Retinal pigment epithelial cell (primary cell): ENCODE measurements around the gene TIMM10.

Source experiments
- DNase-seq: peaks from one replicate; pipeline ENCODE4 v3.0.0-alpha.2; 2010; ENCODE audit warnings: low read depth
- H3K4me3 ChIP-seq: 2 replicates; pipeline ENCODE4 v1.5.1; 2011; ENCODE audit warnings: mild to moderate bottlenecking, low read length, control low read depth, moderate library complexity
- CTCF ChIP-seq: conservative IDR thresholded peaks from 2 replicates; pipeline ENCODE4 v1.5.1; 2011; ENCODE audit warnings: low read depth, low read length, control low read depth, inconsistent platforms

Gene TIMM10

GRCh38 chr11:57530596-57531507 lies at the start of gene TIMM10:
TIMM10 (minus strand) TSS chr11:57530754; CDS start chr11:57530189, 565 bp downstream.
- no peak for TF ChIP-seq CTCF
- peak; percentile 88 for DNase-seq
- H3K4me3 ChIP-seq: peak within 1 kb of the TSS; percentile 97

GRCh38 chr11:57574061-57574460 lies 43.5 kb upstream of the TIMM10 start:
- H3K4me3 ChIP-seq: no peak overlapping the region
- no peak for TF ChIP-seq CTCF
- no peak for DNase-seq

GRCh38 chr11:57571606-57572005 lies 41.1 kb upstream of the TIMM10 start:
- no peak for DNase-seq
- H3K4me3 ChIP-seq: no peak overlapping the region
- TF ChIP-seq CTCF: no peak

- peak; percentile 97 for TF ChIP-seq CTCF
- peak overlapping the region; percentile 70 for H3K4me3 ChIP-seq
- DNase-seq: no peak
Measured at GRCh38 chr11:57568330-57568766, 37.8 kb upstream of the TIMM10 start.

- no peak for DNase-seq
- H3K4me3 ChIP-seq: peak within 1 kb of the TSS; percentile 70
- peak; percentile 16 for TF ChIP-seq CTCF
Measured at GRCh38 chr11:57567515-57568329, 37.2 kb upstream of the TIMM10 start, which contains the start of gene UBE2L6. UBE2L6 (minus strand) TSS chr11:57567672; CDS start chr11:57567611, 61 bp downstream.

GRCh38 chr11:57566905-57567514 lies 36.5 kb upstream of the TIMM10 start:
- no peak for TF ChIP-seq CTCF
- H3K4me3 ChIP-seq: peak overlapping the region; percentile 70
- DNase-seq: no peak
